Stomach (tissue), 9 donors: ENCODE results near the gene HTD2. TPM values are rescaled to one million over a fixed set of nuclear protein-coding genes. Genes with fewer than 3 reads are reported as not detected.
"Not testable (repeated sequence)": the region's sequence is repeated elsewhere in the genome, so short reads cannot be mapped to it uniquely, and the experiment has no call there.

ENCODE experiments used
- DNase-seq, 2 donors: peaks; one replicate each; pipeline versions ENCODE4 v3.0.0 to v3.0.0-alpha.2; 2013 to 2019
- H3K27ac ChIP-seq, 5 donors: fragments of 200-600 bp in 4 of 5; sonication (generic) in 4 of 5; one replicate each; pipeline ENCODE4 v1.5.1; 2013 to 2019; ENCODE audit warnings: mild to moderate bottlenecking in 1 of 5, moderate library complexity in 1 of 5
- H3K27me3 ChIP-seq, 3 donors: fragments of 200-600 bp; sonication (generic); one replicate each; pipeline ENCODE4 v1.5.1; 2017 to 2019; ENCODE audit warnings: mixed run types in 1 of 3
- H3K36me3 ChIP-seq, 4 donors: fragments of 200-600 bp; sonication (generic); 1 replicate in 3 of 4; 2 replicates in 1 of 4; pipeline ENCODE4 v1.5.1; 2016 to 2019
- H3K4me1 ChIP-seq, 4 donors: fragments of 200-600 bp; sonication (generic); one replicate each; pipeline ENCODE4 v1.5.1; 2016 to 2019
- H3K4me3 ChIP-seq, 4 donors: fragments of 200-600 bp; sonication (generic) in 3 of 4; one replicate each; pipeline ENCODE4 v1.5.1; 2016 to 2019; ENCODE audit warnings: mild to moderate bottlenecking in 1 of 4
- H3K9me3 ChIP-seq, 4 donors: fragments of 200-600 bp; sonication (generic); one replicate each; pipeline ENCODE4 v1.5.1; 2016 to 2019
- CTCF ChIP-seq, 7 experiments: fragments of 450-650 bp in 4 of 7; fragments of 200-600 bp in 3 of 7; sonication (generic) in 3 of 7; IDR thresholded peaks; one replicate each; pipeline ENCODE4 v1.5.1; 2016 to 2019; ENCODE audit warnings: antibody characterized with exemption in 7 of 7, control low read depth in 2 of 7, mild to moderate bottlenecking in 1 of 7
- EP300 ChIP-seq: sonication (generic); formaldehyde crosslinking; IDR thresholded peaks from one replicate; pipeline ENCODE4 v1.6.1; 2017; ENCODE audit warnings: antibody characterized with exemption
- POLR2A ChIP-seq, 4 donors: fragments of 450-650 bp; IDR thresholded peaks; one replicate each; pipeline ENCODE4 v1.6.1; 2016; ENCODE audit warnings: antibody characterized with exemption in 4 of 4, control low read depth in 2 of 4, mild to moderate bottlenecking in 1 of 4, moderate library complexity in 1 of 4
- POLR2AphosphoS5 ChIP-seq, 3 donors: sonication (generic); formaldehyde crosslinking; IDR thresholded peaks; one replicate each; pipeline ENCODE4 v1.6.1; 2016; ENCODE audit warnings: antibody characterized with exemption in 3 of 3
- WGBS, 5 donors: extraction: QIAGEN DNeasy Blood & Tissue Kit in 3 of 5; methylation state at CpG; one replicate each; pipeline versions ENCODE4 v1.1.5 to v1.1.7; 2013 to 2018; 5-methylcytosine and 5-hydroxymethylcytosine counted together
- intact Hi-C: fragments of 100-400 bp; cut with DNase I; formaldehyde crosslinking; loops from one replicate; pipeline ENCODE4 v1.15.1; 2023; ENCODE audit warnings: low total_unique reads
- polyA plus RNA-seq, 3 donors: library from polyadenylated mRNA; stranded (reverse); fragments of 200-250 nt; gene quantifications; one replicate each; pipeline ENCODE4 v1.2.3, GENCODE V29; 2013
- total RNA-seq, 5 donors: library from RNA; depleted of rRNA; stranded (reverse); fragments of >200 nt; gene quantifications; one replicate each; pipeline versions ENCODE4 v1.1.0 to v1.2.3, GENCODE V29; 2014 to 2016
- donor health status: healthy with polysubstance abuse.
- donor health status: Bipolar disorder and iron deficiency.
- donor health status: healthy.

The HTD2 gene
- total and polyA plus RNA-seq, 8 donors = 3.1 to 57.6 (median 7.0) TPM; not detected in 2

DNA sequence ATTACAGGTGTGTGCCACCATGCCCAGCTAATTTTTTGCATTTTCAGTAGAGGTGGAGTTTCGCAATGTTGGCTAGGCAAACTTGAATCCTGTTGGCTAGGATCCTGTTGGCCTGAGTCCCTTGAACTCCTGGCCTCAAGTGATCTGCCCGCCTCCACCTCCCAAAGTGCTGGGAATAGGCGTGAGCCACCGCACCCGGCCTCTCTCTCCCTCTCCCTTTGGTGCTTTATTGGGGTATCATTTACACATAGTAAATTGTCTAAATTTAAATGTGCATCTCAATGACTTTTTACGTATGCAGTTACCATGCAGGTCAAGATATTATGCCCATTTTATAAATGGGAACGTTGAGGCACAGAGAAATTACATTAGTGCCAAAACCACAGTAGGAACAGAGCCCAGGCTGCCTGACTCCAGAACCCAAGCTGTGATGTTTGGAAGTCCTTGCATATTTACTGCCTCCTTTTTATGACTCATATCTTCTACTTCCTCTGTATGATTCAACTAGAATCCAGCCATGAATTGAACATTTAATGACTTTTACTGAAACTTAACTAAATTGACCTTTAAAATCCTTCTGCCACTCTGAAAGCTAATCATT, 34.3 kb upstream of the HTD2 start:
- DNase-seq = peak in 1 of 2 donors; percentile 34
- peaks cover 0 to 5% (median 2%) of the 10 kb centered on the region in 4 donors for H3K4me1 ChIP-seq
- peak overlapping the region in 2 of 5 donors; percentile 11 to 30 for H3K27ac ChIP-seq
- TF ChIP-seq POLR2AphosphoS5 (IDR thresholded peaks at IDR 0.05) = no peak
- TF ChIP-seq EP300 = no peak
- TF ChIP-seq CTCF (IDR thresholded peaks at IDR 0.05) = no peak
- TF ChIP-seq POLR2A (IDR thresholded peaks at IDR 0.05) = no peak
- H3K27me3 ChIP-seq = no peaks in the 10 kb centered on the region
- no peak overlapping the region for H3K4me3 ChIP-seq
- WGBS, 5 donors = 67 to 81% (median 75%) methylated on average over 7 of the region's 7 CpGs
- H3K36me3 ChIP-seq = peaks cover 6 to 69% (median 60%) of the 10 kb centered on the region in 4 donors
- intact Hi-C loops = no loop called here
- peaks cover 0 to 4% (median 0%) of the 10 kb centered on the region in 4 donors for H3K9me3 ChIP-seq

GRCh38 chr3:58272891-58273290, 33.4 kb upstream of the HTD2 start:
- Histone ChIP-seq H3K36me3 (peaks cover 6 to 64% (median 51%) of the 10 kb centered on the region in 4 donors), H3K27me3 (no peaks in the 10 kb centered on the region), H3K4me1 (peaks cover 0 to 5% (median 2%) of the 10 kb centered on the region in 4 donors), H3K9me3 (peaks cover 0 to 4% (median 0%) of the 10 kb centered on the region in 4 donors), H3K4me3 (no peak overlapping the region), H3K27ac (peak overlapping the region in 1 of 5 donors; percentile 30)
- WGBS, 5 donors = 83 to 94% (median 92%) methylated on average over 3 of the region's 3 CpGs
- intact Hi-C loops = no loop called here
- TF ChIP-seq CTCF (IDR thresholded peaks at IDR 0.05) (no peak), POLR2A (IDR thresholded peaks at IDR 0.05) (no peak), POLR2AphosphoS5 (IDR thresholded peaks at IDR 0.05) (no peak), EP300 (no peak)
- DNase-seq = no peak

DNA sequence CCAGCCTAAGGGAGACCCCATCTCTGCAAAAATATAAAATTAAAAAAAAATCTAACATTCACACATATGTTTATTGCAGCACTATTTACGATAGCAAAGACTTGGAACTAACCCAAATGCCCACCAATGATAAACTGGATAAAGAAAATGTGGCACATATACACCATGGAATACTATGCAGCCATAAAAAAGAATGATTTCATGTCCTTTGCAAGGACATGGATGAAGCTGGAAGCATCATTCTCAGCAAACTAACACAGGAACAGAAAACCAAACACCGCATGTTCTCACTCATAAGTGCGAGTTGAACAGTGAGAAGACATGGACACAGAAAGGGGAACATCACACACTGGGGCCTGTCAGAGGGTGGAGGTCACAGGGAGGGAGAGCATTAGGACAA, 33.0 kb upstream of the HTD2 start:
- H3K27ac ChIP-seq, H3K9me3 ChIP-seq, H3K4me1 ChIP-seq, DNase-seq, intact Hi-C loops, H3K4me3 ChIP-seq, H3K27me3 ChIP-seq: not testable (repeated sequence)
- 94 to 97% (median 96%) methylated on average over 3 of the region's 3 CpGs for WGBS, 5 donors
- peaks cover 6 to 62% (median 46%) of the 10 kb centered on the region in 4 donors for H3K36me3 ChIP-seq

GRCh38 chr3:58274027-58274614, 32.2 kb upstream of the HTD2 start:
- Histone ChIP-seq H3K4me3 (no peak overlapping the region), H3K4me1 (peaks cover 0 to 5% (median 2%) of the 10 kb centered on the region in 4 donors), H3K27ac (no peak overlapping the region), H3K27me3 (no peaks in the 10 kb centered on the region), H3K36me3 (peaks cover 6 to 54% (median 39%) of the 10 kb centered on the region in 4 donors), H3K9me3 (peaks cover 0 to 4% (median 0%) of the 10 kb centered on the region in 4 donors)
- intact Hi-C loops = no loop called here
- WGBS, 5 donors = 63 to 82% (median 76%) methylated on average over 3 of the region's 3 CpGs
- TF ChIP-seq EP300 (no peak), POLR2AphosphoS5 (IDR thresholded peaks at IDR 0.05) (no peak), POLR2A (IDR thresholded peaks at IDR 0.05) (no peak), CTCF (IDR thresholded peaks at IDR 0.05) (no peak)
- DNase-seq = no peak

- no peak for DNase-seq
- Histone ChIP-seq H3K4me3 (no peak overlapping the region), H3K27ac (no peak overlapping the region), H3K9me3 (peaks cover 0 to 4% (median 0%) of the 10 kb centered on the region in 4 donors), H3K27me3 (no peaks in the 10 kb centered on the region), H3K4me1 (no peaks in the 10 kb centered on the region), H3K36me3 (peaks cover 0 to 56% (median 50%) of the 10 kb centered on the region in 4 donors)
- intact Hi-C loops = no loop called here
- TF ChIP-seq CTCF (IDR thresholded peaks at IDR 0.05) (no peak), EP300 (no peak), POLR2A (IDR thresholded peaks at IDR 0.05) (no peak)
- WGBS, 5 donors = 72 to 84% (median 79%) methylated on average over 7 of the region's 7 CpGs
Measured at GRCh38 chr3:58281069-58281468, 25.3 kb upstream of the HTD2 start.
